Mucosa of rectum (tissue), 2 donors: ENCODE data around the gene NCS1.
"Not testable (repeated sequence)": the region's sequence is repeated elsewhere in the genome, so short reads cannot be mapped to it uniquely, and the experiment has no call there.

Source experiments
- H3K27ac ChIP-seq, 2 donors: one replicate each; pipeline ENCODE4 v1.7.0; 2013; ENCODE audit warnings: inconsistent platforms in 2 of 2, low read depth in 2 of 2, low read length in 2 of 2
- H3K27me3 ChIP-seq, 2 donors: one replicate each; pipeline ENCODE4 v1.7.0; 2013; ENCODE audit warnings: low read length in 2 of 2; ENCODE audit not compliant: control insufficient read depth in 2 of 2, insufficient read depth in 2 of 2
- H3K36me3 ChIP-seq, 2 donors: one replicate each; pipeline ENCODE4 v1.7.0; 2013; ENCODE audit warnings: low read length in 2 of 2; ENCODE audit not compliant: control insufficient read depth in 2 of 2, insufficient read depth in 2 of 2
- H3K4me1 ChIP-seq, 2 donors: one replicate each; pipeline ENCODE4 v1.7.0; 2013; ENCODE audit warnings: low read length in 2 of 2, mild to moderate bottlenecking in 1 of 2; ENCODE audit not compliant: control insufficient read depth in 2 of 2, insufficient read depth in 2 of 2
- H3K4me3 ChIP-seq, 2 donors: one replicate each; pipeline ENCODE4 v1.7.0; 2013; ENCODE audit warnings: low read length in 2 of 2
- H3K9ac ChIP-seq, 2 donors: one replicate each; pipeline ENCODE4 v1.7.0; 2013; ENCODE audit warnings: low read length in 2 of 2, low read depth in 1 of 2, mild to moderate bottlenecking in 1 of 2
- H3K9me3 ChIP-seq, 2 donors: one replicate each; pipeline ENCODE4 v1.7.0; 2013; ENCODE audit warnings: low read length in 2 of 2; ENCODE audit not compliant: control insufficient read depth in 2 of 2
- donor health status: healthy.
- donor health status: Normal muscosa, but diverticular disease.

Gene NCS1

GRCh38 chr9:130268521-130269211 lies 96.5 kb downstream of the NCS1 start:
- Histone ChIP-seq H3K9ac (peak overlapping the region in 1 of 2 donors; percentile 26), H3K36me3 (no peaks in the 10 kb centered on the region), H3K4me1 (peaks cover 0 to 10% of the 10 kb centered on the region in 2 donors), H3K4me3 (peak overlapping the region in 1 of 2 donors; percentile 23), H3K9me3 (no peaks in the 10 kb centered on the region), H3K27me3 (peaks cover 31 to 36% of the 10 kb centered on the region in 2 donors), H3K27ac (peak overlapping the region; percentile 57 to 70)

GRCh38 chr9:130271473-130271872 lies 99.3 kb downstream of the NCS1 start:
- H3K36me3 ChIP-seq = no peaks in the 10 kb centered on the region
- H3K9me3 ChIP-seq = no peaks in the 10 kb centered on the region
- H3K4me3 ChIP-seq = no peak overlapping the region
- peaks cover 0 to 5% of the 10 kb centered on the region in 2 donors for H3K4me1 ChIP-seq
- peaks cover 16 to 19% of the 10 kb centered on the region in 2 donors for H3K27me3 ChIP-seq
- no peak overlapping the region for H3K9ac ChIP-seq
- H3K27ac ChIP-seq = peak overlapping the region in 1 of 2 donors; percentile 42

GRCh38 chr9:130275156-130275555 lies 103.0 kb downstream of the NCS1 start:
- Histone ChIP-seq H3K27me3 (no peaks in the 10 kb centered on the region), H3K36me3 (no peaks in the 10 kb centered on the region), H3K4me1 (no peaks in the 10 kb centered on the region), H3K9ac (no peak overlapping the region), H3K9me3 (no peaks in the 10 kb centered on the region), H3K4me3 (no peak overlapping the region), H3K27ac (no peak overlapping the region)

GRCh38 chr9:130276121-130276520 lies 103.9 kb downstream of the NCS1 start:
- Histone ChIP-seq H3K27me3 (no peaks in the 10 kb centered on the region), H3K36me3 (no peaks in the 10 kb centered on the region), H3K27ac (no peak overlapping the region), H3K9ac (no peak overlapping the region), H3K4me1 (no peaks in the 10 kb centered on the region), H3K9me3 (no peaks in the 10 kb centered on the region), H3K4me3 (no peak overlapping the region)

GRCh38 chr9:130276955-130277354 lies 104.8 kb downstream of the NCS1 start:
- Histone ChIP-seq H3K36me3 (no peaks in the 10 kb centered on the region), H3K27me3 (no peaks in the 10 kb centered on the region), H3K9me3 (no peaks in the 10 kb centered on the region), H3K9ac (no peak overlapping the region), H3K4me3 (no peak overlapping the region), H3K27ac (no peak overlapping the region), H3K4me1 (no peaks in the 10 kb centered on the region)

- H3K9ac ChIP-seq, H3K4me1 ChIP-seq: not testable (repeated sequence)
Observed at GRCh38 chr9:130277525-130277924, 105.3 kb downstream of the NCS1 start.

GRCh38 chr9:130283539-130284248 lies 111.5 kb downstream of the NCS1 start:
- peaks cover 6 to 8% of the 10 kb centered on the region in 2 donors for H3K4me1 ChIP-seq
- H3K9ac ChIP-seq = no peak overlapping the region
- no peaks in the 10 kb centered on the region for H3K36me3 ChIP-seq
- no peak overlapping the region for H3K4me3 ChIP-seq
- H3K27me3 ChIP-seq = peaks cover 0 to 3% of the 10 kb centered on the region in 2 donors
- no peaks in the 10 kb centered on the region for H3K9me3 ChIP-seq
- no peak overlapping the region for H3K27ac ChIP-seq

More at GRCh38 chr9:130277525-130277924, 105.3 kb downstream of the NCS1 start:
- H3K27ac ChIP-seq, H3K36me3 ChIP-seq, H3K4me3 ChIP-seq, H3K27me3 ChIP-seq, H3K9me3 ChIP-seq: not testable (repeated sequence)

GRCh38 chr9:130284249-130284625 lies 112.0 kb downstream of the NCS1 start:
- no peaks in the 10 kb centered on the region for H3K36me3 ChIP-seq
- no peak overlapping the region for H3K4me3 ChIP-seq
- H3K9me3 ChIP-seq = no peaks in the 10 kb centered on the region
- peaks cover 6 to 8% of the 10 kb centered on the region in 2 donors for H3K4me1 ChIP-seq
- peak overlapping the region in 1 of 2 donors; percentile 32 for H3K27ac ChIP-seq
- H3K9ac ChIP-seq = no peak overlapping the region
- H3K27me3 ChIP-seq = peaks cover 0 to 3% of the 10 kb centered on the region in 2 donors

GRCh38 chr9:130284690-130285089 lies 112.5 kb downstream of the NCS1 start:
- Histone ChIP-seq H3K36me3 (no peaks in the 10 kb centered on the region), H3K4me1 (peaks cover 6 to 8% of the 10 kb centered on the region in 2 donors), H3K9me3 (no peaks in the 10 kb centered on the region), H3K9ac (no peak overlapping the region), H3K27ac (peak overlapping the region in 1 of 2 donors; percentile 32), H3K4me3 (no peak overlapping the region), H3K27me3 (peaks cover 0 to 3% of the 10 kb centered on the region in 2 donors)

GRCh38 chr9:130285271-130285670 lies 113.1 kb downstream of the NCS1 start:
- Histone ChIP-seq H3K9ac (no peak overlapping the region), H3K36me3 (no peaks in the 10 kb centered on the region), H3K4me3 (no peak overlapping the region), H3K4me1 (peaks cover 6 to 8% of the 10 kb centered on the region in 2 donors), H3K27me3 (peaks cover 0 to 3% of the 10 kb centered on the region in 2 donors), H3K27ac (no peak overlapping the region), H3K9me3 (no peaks in the 10 kb centered on the region)
